ENCODE data around the gene RARRES2.

RARRES2 gene

GRCh38 chr7:150346922-150347321, 5.5 kb upstream of the RARRES2 start:
- no peak for ATAC-seq

DNA sequence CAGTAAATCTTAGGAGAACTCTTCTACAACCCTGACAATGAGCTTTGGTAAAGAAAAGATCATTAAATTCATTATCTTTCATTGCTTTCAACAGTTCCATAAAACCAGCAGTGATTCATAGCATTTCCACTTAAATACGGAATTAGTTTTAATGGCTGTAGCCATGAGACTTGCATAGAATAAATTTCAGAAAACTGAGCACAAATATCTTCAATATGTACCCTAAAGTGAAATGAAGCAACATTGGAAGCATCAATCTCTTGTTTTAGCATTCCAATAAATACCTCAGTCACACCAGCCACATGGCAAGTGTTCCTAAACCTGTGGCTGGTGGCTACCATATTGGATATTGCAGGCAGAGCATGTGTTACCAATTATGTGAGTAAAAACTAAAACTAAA, 3.6 kb upstream of the RARRES2 start:
- no peak for TF ChIP-seq CSDC2 (CRISPR knock-in tag; IDR thresholded peaks at IDR 0.05)
- no peak for TF ChIP-seq SNAI2 (CRISPR knock-in tag; IDR thresholded peaks at IDR 0.05)
- TF ChIP-seq BACH2 (CRISPR knock-in tag; IDR thresholded peaks at IDR 0.05; ENCODE audit: borderline replicate concordance): no peak
- no peak for TF ChIP-seq TOX (CRISPR knock-in tag; IDR thresholded peaks at IDR 0.05; ENCODE audit: borderline replicate concordance)
- TF ChIP-seq CREB5 (CRISPR knock-in tag; IDR thresholded peaks at IDR 0.05; ENCODE audit: low read depth): no peak
- TF ChIP-seq, protein P1, sequence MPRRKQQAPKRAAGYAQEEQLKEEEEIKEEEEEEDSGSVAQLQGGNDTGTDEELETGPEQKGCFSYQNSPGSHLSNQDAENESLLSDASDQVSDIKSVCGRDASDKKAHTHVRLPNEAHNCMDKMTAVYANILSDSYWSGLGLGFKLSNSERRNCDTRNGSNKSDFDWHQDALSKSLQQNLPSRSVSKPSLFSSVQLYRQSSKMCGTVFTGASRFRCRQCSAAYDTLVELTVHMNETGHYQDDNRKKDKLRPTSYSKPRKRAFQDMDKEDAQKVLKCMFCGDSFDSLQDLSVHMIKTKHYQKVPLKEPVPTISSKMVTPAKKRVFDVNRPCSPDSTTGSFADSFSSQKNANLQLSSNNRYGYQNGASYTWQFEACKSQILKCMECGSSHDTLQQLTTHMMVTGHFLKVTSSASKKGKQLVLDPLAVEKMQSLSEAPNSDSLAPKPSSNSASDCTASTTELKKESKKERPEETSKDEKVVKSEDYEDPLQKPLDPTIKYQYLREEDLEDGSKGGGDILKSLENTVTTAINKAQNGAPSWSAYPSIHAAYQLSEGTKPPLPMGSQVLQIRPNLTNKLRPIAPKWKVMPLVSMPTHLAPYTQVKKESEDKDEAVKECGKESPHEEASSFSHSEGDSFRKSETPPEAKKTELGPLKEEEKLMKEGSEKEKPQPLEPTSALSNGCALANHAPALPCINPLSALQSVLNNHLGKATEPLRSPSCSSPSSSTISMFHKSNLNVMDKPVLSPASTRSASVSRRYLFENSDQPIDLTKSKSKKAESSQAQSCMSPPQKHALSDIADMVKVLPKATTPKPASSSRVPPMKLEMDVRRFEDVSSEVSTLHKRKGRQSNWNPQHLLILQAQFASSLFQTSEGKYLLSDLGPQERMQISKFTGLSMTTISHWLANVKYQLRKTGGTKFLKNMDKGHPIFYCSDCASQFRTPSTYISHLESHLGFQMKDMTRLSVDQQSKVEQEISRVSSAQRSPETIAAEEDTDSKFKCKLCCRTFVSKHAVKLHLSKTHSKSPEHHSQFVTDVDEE (CRISPR knock-in tag; IDR thresholded peaks at IDR 0.05): no peak
- TF ChIP-seq TCF4 (CRISPR knock-in tag; IDR thresholded peaks at IDR 0.05; ENCODE audit: borderline replicate concordance): no peak
- TF ChIP-seq ZNF565 (CRISPR knock-in tag; conservative IDR thresholded peaks at IDR 0.05; ENCODE audit: low read depth): no peak
- ATAC-seq: no peak

More at GRCh38 chr7:150346922-150347321, 5.5 kb upstream of the RARRES2 start:
- no peak for TF ChIP-seq BACH2 (CRISPR knock-in tag; IDR thresholded peaks at IDR 0.05; ENCODE audit: borderline replicate concordance)
- no peak for TF ChIP-seq TOX (CRISPR knock-in tag; IDR thresholded peaks at IDR 0.05; ENCODE audit: borderline replicate concordance)
- TF ChIP-seq, protein P1 (CRISPR knock-in tag; IDR thresholded peaks at IDR 0.05): no peak
- TF ChIP-seq, protein P2, sequence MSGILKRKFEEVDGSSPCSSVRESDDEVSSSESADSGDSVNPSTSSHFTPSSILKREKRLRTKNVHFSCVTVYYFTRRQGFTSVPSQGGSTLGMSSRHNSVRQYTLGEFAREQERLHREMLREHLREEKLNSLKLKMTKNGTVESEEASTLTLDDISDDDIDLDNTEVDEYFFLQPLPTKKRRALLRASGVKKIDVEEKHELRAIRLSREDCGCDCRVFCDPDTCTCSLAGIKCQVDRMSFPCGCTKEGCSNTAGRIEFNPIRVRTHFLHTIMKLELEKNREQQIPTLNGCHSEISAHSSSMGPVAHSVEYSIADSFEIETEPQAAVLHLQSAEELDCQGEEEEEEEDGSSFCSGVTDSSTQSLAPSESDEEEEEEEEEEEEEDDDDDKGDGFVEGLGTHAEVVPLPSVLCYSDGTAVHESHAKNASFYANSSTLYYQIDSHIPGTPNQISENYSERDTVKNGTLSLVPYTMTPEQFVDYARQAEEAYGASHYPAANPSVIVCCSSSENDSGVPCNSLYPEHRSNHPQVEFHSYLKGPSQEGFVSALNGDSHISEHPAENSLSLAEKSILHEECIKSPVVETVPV (CRISPR knock-in tag; IDR thresholded peaks at IDR 0.05): no peak
- no peak for TF ChIP-seq ZC3H10 (CRISPR knock-in tag; IDR thresholded peaks at IDR 0.05)
- TF ChIP-seq PATZ1 (CRISPR knock-in tag; IDR thresholded peaks at IDR 0.05; ENCODE audit: borderline replicate concordance): no peak
- TF ChIP-seq TCF4 (CRISPR knock-in tag; IDR thresholded peaks at IDR 0.05; ENCODE audit: borderline replicate concordance): no peak
- no peak for TF ChIP-seq CREB5 (CRISPR knock-in tag; IDR thresholded peaks at IDR 0.05; ENCODE audit: low read depth)
- no peak for TF ChIP-seq ZFP3 (CRISPR knock-in tag; IDR thresholded peaks at IDR 0.05)
- TF ChIP-seq RARB (CRISPR knock-in tag; IDR thresholded peaks at IDR 0.05): no peak
- no peak for TF ChIP-seq ZFP30 (CRISPR knock-in tag; IDR thresholded peaks at IDR 0.05)
- no peak for TF ChIP-seq CSDC2 (CRISPR knock-in tag; IDR thresholded peaks at IDR 0.05)
- TF ChIP-seq ARNTL (CRISPR knock-in tag; IDR thresholded peaks at IDR 0.05; ENCODE audit: borderline replicate concordance, low read depth): no peak
- TF ChIP-seq PPARA (CRISPR knock-in tag; IDR thresholded peaks at IDR 0.05; ENCODE audit: borderline replicate concordance): no peak
- TF ChIP-seq, protein P3, sequence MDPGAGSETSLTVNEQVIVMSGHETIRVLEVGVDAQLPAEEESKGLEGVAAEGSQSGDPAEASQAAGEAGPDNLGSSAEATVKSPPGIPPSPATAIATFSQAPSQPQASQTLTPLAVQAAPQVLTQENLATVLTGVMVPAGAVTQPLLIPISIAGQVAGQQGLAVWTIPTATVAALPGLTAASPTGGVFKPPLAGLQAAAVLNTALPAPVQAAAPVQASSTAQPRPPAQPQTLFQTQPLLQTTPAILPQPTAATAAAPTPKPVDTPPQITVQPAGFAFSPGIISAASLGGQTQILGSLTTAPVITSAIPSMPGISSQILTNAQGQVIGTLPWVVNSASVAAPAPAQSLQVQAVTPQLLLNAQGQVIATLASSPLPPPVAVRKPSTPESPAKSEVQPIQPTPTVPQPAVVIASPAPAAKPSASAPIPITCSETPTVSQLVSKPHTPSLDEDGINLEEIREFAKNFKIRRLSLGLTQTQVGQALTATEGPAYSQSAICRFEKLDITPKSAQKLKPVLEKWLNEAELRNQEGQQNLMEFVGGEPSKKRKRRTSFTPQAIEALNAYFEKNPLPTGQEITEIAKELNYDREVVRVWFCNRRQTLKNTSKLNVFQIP (CRISPR knock-in tag; IDR thresholded peaks at IDR 0.05; ENCODE audit: borderline replicate concordance, low read depth): no peak
- no peak for TF ChIP-seq ESRRG (CRISPR knock-in tag; IDR thresholded peaks at IDR 0.05)
- no peak for TF ChIP-seq OSR1 (CRISPR knock-in tag; IDR thresholded peaks at IDR 0.05)
- no peak for TF ChIP-seq ISL1 (CRISPR knock-in tag; IDR thresholded peaks at IDR 0.05)
- no peak for TF ChIP-seq ZNF8 (CRISPR knock-in tag; IDR thresholded peaks at IDR 0.05)

Measured in SK-N-SH treated with all-trans-retinoic acid at 6 μM for 48 hours (cell line).